WERI-Rb-1 (cell line): ENCODE data around the gene HOGA1.

Source experiments
- DNase-seq: peaks from one replicate; pipeline ENCODE4 v3.0.0-alpha.2; 2020
- H3K27ac ChIP-seq: fragments of 250-450 bp; sonication (Bioruptor Pico); 2 replicates; pipeline ENCODE4 v1.5.1; 2020; ENCODE audit warnings: mild to moderate bottlenecking, moderate library complexity
- H3K27me3 ChIP-seq: fragments of 250-450 bp; sonication (Bioruptor Pico); 2 replicates; pipeline ENCODE4 v1.5.1; 2021; ENCODE audit warnings: mild to moderate bottlenecking, low read depth, moderate library complexity; ENCODE audit not compliant: insufficient read depth, severe bottlenecking
- H3K36me3 ChIP-seq: fragments of 250-450 bp; sonication (Bioruptor Pico); 2 replicates; pipeline ENCODE4 v1.5.1; 2020; ENCODE audit warnings: mild to moderate bottlenecking, moderate library complexity
- H3K4me3 ChIP-seq: 2 replicates; pipeline ENCODE4 v1.5.1; 2011; ENCODE audit warnings: low read depth, mild to moderate bottlenecking, control low read depth, low read length
- H3K9me3 ChIP-seq: fragments of 250-450 bp; sonication (Bioruptor Pico); 2 replicates; pipeline ENCODE4 v1.5.1; 2021; ENCODE audit warnings: mild to moderate bottlenecking, moderate library complexity; ENCODE audit not compliant: severe bottlenecking
- TF ChIP-seq, protein P1 (sequence below): IDR thresholded peaks from 2 replicates; pipeline ENCODE4 v1.5.1; 2011; ENCODE audit warnings: low read depth, mild to moderate bottlenecking, control low read depth, inconsistent platforms, low read length

The HOGA1 gene

GRCh38 chr10:97596101-97597082 is 12.2 kb downstream of the HOGA1 start:
- Histone ChIP-seq H3K27me3 (no peaks in the 10 kb centered on the region), H3K9me3 (no peaks in the 10 kb centered on the region), H3K4me3 (no peak overlapping the region), H3K36me3 (no peaks in the 10 kb centered on the region), H3K27ac (no peak overlapping the region)
- DNase-seq, result no peak
- TF ChIP-seq, protein P1, sequence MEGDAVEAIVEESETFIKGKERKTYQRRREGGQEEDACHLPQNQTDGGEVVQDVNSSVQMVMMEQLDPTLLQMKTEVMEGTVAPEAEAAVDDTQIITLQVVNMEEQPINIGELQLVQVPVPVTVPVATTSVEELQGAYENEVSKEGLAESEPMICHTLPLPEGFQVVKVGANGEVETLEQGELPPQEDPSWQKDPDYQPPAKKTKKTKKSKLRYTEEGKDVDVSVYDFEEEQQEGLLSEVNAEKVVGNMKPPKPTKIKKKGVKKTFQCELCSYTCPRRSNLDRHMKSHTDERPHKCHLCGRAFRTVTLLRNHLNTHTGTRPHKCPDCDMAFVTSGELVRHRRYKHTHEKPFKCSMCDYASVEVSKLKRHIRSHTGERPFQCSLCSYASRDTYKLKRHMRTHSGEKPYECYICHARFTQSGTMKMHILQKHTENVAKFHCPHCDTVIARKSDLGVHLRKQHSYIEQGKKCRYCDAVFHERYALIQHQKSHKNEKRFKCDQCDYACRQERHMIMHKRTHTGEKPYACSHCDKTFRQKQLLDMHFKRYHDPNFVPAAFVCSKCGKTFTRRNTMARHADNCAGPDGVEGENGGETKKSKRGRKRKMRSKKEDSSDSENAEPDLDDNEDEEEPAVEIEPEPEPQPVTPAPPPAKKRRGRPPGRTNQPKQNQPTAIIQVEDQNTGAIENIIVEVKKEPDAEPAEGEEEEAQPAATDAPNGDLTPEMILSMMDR, result no peak

- DNase-seq, result no peak
- TF ChIP-seq, protein P1, result no peak
- Histone ChIP-seq H3K36me3 (no peaks in the 10 kb centered on the region), H3K9me3 (no peaks in the 10 kb centered on the region), H3K27ac (no peak overlapping the region), H3K4me3 (no peak overlapping the region), H3K27me3 (no peaks in the 10 kb centered on the region)
Measured at GRCh38 chr10:97597778-97598177, 13.6 kb downstream of the HOGA1 start.

GRCh38 chr10:97598407-97599271 is 14.4 kb downstream of the HOGA1 start:
- H3K27ac ChIP-seq, result no peak overlapping the region

DNA sequence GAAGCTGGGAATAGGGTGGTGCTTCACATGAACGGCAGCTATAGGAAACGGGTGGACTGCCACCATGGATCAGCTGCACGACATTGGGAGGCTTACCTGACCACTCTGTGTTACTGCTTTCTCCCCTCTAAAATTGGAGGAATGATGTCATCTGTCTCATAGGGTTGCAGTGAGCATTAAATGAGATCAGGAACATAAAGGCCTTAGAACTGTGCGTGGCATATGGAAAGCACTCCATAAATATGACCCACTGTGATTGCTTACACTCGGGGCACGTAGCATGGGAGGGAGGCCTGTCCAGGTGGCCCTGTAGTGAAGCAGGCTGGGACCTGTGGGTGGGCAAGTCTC is 15.1 kb downstream of the HOGA1 start:
- no peaks in the 10 kb centered on the region for H3K9me3 ChIP-seq
- no peak overlapping the region for H3K27ac ChIP-seq

More at GRCh38 chr10:97598407-97599271, 14.4 kb downstream of the HOGA1 start:
- DNase-seq, result no peak
- Histone ChIP-seq H3K4me3 (no peak overlapping the region), H3K36me3 (no peaks in the 10 kb centered on the region), H3K27me3 (no peaks in the 10 kb centered on the region), H3K9me3 (no peaks in the 10 kb centered on the region)
- TF ChIP-seq, protein P1, result no peak

DNA sequence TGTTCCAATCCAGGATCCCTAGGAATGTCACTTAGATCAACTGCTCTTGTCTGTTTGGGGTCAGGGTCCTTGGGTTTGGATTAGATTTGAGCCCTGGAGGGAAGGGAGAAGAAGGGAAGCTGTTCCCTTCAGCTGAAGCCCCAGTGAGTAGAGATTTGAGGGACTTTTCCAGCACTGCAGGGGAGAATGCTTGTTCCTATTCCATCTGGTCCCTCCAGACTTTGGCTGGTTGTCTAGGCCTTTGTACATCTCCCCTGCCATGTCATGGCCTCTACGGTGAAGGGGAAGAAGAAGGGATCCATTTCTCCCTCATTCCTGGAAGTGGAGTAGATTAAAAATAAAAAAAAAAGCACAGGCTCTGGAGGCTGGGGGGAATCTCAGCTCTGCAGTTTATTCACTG is 16.4 kb downstream of the HOGA1 start:
- H3K4me3 ChIP-seq, result no peak overlapping the region
- DNase-seq, result no peak
- no peaks in the 10 kb centered on the region for H3K27me3 ChIP-seq
- no peak overlapping the region for H3K27ac ChIP-seq
- TF ChIP-seq, protein P1, result no peak
- H3K9me3 ChIP-seq, result no peaks in the 10 kb centered on the region
- no peaks in the 10 kb centered on the region for H3K36me3 ChIP-seq

More for the DNA sequence above, 15.1 kb downstream of the HOGA1 start:
- Histone ChIP-seq H3K4me3 (no peak overlapping the region), H3K27me3 (no peaks in the 10 kb centered on the region), H3K36me3 (no peaks in the 10 kb centered on the region)
- no peak for DNase-seq
- TF ChIP-seq, protein P1, result no peak
